Activated CD8-positive, alpha-beta T cell treated with anti-CD3 and anti-CD28 coated beads for 36 hours (primary cell): Measurements from ENCODE around the gene PFN2. TPM values are rescaled to one million over a fixed set of nuclear protein-coding genes. Genes with fewer than 3 reads are reported as not detected.

ENCODE experiments used
- ATAC-seq: fragments of 200-7000 bp; cut with Tn5 transposase; one replicate; pipeline ENCODE4 v1.10.0; 2021; ENCODE audit warnings: mild to moderate bottlenecking, moderate library complexity
- CTCF ChIA-PET: fragments of 350-600 bp; sonication (Branson Sonifier 250); formaldehyde crosslinking; loops from one replicate; lab custom pipeline; 2021; ENCODE audit warnings: antibody characterized with exemption; lab: Charles Lee
- POLR2A ChIA-PET: fragments of 350-600 bp; sonication (Branson Sonifier 250); formaldehyde crosslinking; loops from one replicate; lab custom pipeline; 2021; ENCODE audit warnings: antibody characterized with exemption; lab: Charles Lee
- DNase-seq: peaks from one replicate; pipeline ENCODE4 v3.0.0-alpha.2; 2020
- H3K27ac Mint-ChIP-seq: one replicate; pipeline ENCODE4 v1.8.0; 2021; ENCODE audit warnings: mild to moderate bottlenecking, mixed read lengths
- H3K27me3 Mint-ChIP-seq: one replicate; pipeline ENCODE4 v1.8.0; 2021; ENCODE audit warnings: mixed read lengths
- H3K36me3 Mint-ChIP-seq: one replicate; pipeline ENCODE4 v1.8.0; 2021; ENCODE audit warnings: low read depth, mixed read lengths
- H3K4me1 Mint-ChIP-seq: one replicate; pipeline ENCODE4 v1.8.0; 2021; ENCODE audit warnings: low read depth, mixed read lengths
- H3K4me3 Mint-ChIP-seq: one replicate; pipeline ENCODE4 v1.8.0; 2021; ENCODE audit warnings: mild to moderate bottlenecking, moderate library complexity, mixed read lengths
- H3K9me3 Mint-ChIP-seq: one replicate; pipeline ENCODE4 v1.8.0; 2021; ENCODE audit warnings: mixed read lengths
- CTCF ChIP-seq: fragments of 200-600 bp; IDR thresholded peaks from one replicate; pipeline ENCODE4 v1.8.0; 2022; ENCODE audit warnings: antibody characterized with exemption, mild to moderate bottlenecking
- intact Hi-C: fragments of 100-400 bp; cut with micrococcal nuclease; formaldehyde crosslinking; loops from one replicate; pipeline ENCODE4 v1.10.0; 2022
- total RNA-seq, 2 experiments: library from RNA; stranded (reverse); gene quantifications; one replicate each; pipeline ENCODE4 v1.2.3, GENCODE V29; 2021

The PFN2 gene
- total RNA-seq, 2 experiments from 2014 or later: 4.2 to 4.7 TPM

- no peaks in the 10 kb centered on the region for H3K9me3 Mint-ChIP-seq
- no peak overlapping the region for H3K4me3 Mint-ChIP-seq
- POLR2A ChIA-PET: no interaction called here
- H3K4me1 Mint-ChIP-seq: peaks cover 11% of the 10 kb centered on the region
- no peaks in the 10 kb centered on the region for H3K36me3 Mint-ChIP-seq
- no peak overlapping the region for H3K27ac Mint-ChIP-seq
- no peaks in the 10 kb centered on the region for H3K27me3 Mint-ChIP-seq
- ATAC-seq (no peak), DNase-seq (no peak)
- CTCF ChIA-PET: interaction anchor here (1.5 to 1.8 kb wide), 2 partner anchors 24 to 225 kb away, joined by 5 read pairs; no protein-coding TSS in a partner anchor
- intact Hi-C loops: no loop called here
- TF ChIP-seq CTCF: no peak
Observed at GRCh38 chr3:149959443-149959842, 11.3 kb downstream of the PFN2 start.

GRCh38 chr3:149958171-149958796, 12.4 kb downstream of the PFN2 start:
- no peak for ATAC-seq
- ChIA-PET CTCF (interaction anchor here (0.8 to 2.5 kb wide), 6 partner anchors 9 to 226 kb away, joined by 3 to 11 read pairs (median 5); no protein-coding TSS in a partner anchor), POLR2A (no interaction called here)
- DNase-seq: no peak
- Mint-ChIP-seq H3K4me3 (no peak overlapping the region), H3K27ac (no peak overlapping the region), H3K36me3 (no peaks in the 10 kb centered on the region), H3K9me3 (no peaks in the 10 kb centered on the region), H3K4me1 (peaks cover 19% of the 10 kb centered on the region), H3K27me3 (no peaks in the 10 kb centered on the region)
- intact Hi-C loops: no loop called here
- no peak for TF ChIP-seq CTCF

GRCh38 chr3:149957361-149958125, 13.2 kb downstream of the PFN2 start:
- TF ChIP-seq CTCF: no peak
- Mint-ChIP-seq H3K27ac (no peak overlapping the region), H3K4me3 (no peak overlapping the region), H3K4me1 (peaks cover 21% of the 10 kb centered on the region), H3K36me3 (no peaks in the 10 kb centered on the region), H3K27me3 (no peaks in the 10 kb centered on the region), H3K9me3 (no peaks in the 10 kb centered on the region)
- ATAC-seq: no peak
- CTCF ChIA-PET: interaction anchor here (0.8 to 2.5 kb wide), 5 partner anchors 9 to 227 kb away, joined by 3 to 11 read pairs (median 5); no protein-coding TSS in a partner anchor
- no peak for DNase-seq
- intact Hi-C loops: no loop called here
- POLR2A ChIA-PET: no interaction called here

- POLR2A ChIA-PET: no interaction called here
- Mint-ChIP-seq H3K36me3 (no peaks in the 10 kb centered on the region), H3K4me3 (no peak overlapping the region), H3K9me3 (no peaks in the 10 kb centered on the region), H3K27ac (no peak overlapping the region), H3K4me1 (peaks cover 21% of the 10 kb centered on the region), H3K27me3 (no peaks in the 10 kb centered on the region)
- no peak for TF ChIP-seq CTCF
- CTCF ChIA-PET: interaction anchor here (0.8 to 3.1 kb wide), 6 partner anchors 10 to 265 kb away, joined by 3 to 11 read pairs (median 4); no protein-coding TSS in a partner anchor
- no peak for ATAC-seq
- intact Hi-C loops: no loop called here
- DNase-seq: no peak
Observed at GRCh38 chr3:149955449-149955848, 15.2 kb downstream of the PFN2 start.

GRCh38 chr3:149954812-149955211, 15.9 kb downstream of the PFN2 start:
- intact Hi-C loops: no loop called here
- Mint-ChIP-seq H3K27ac (no peak overlapping the region), H3K36me3 (no peaks in the 10 kb centered on the region), H3K4me1 (peaks cover 22% of the 10 kb centered on the region), H3K9me3 (no peaks in the 10 kb centered on the region), H3K27me3 (no peaks in the 10 kb centered on the region), H3K4me3 (no peak overlapping the region)
- POLR2A ChIA-PET: no interaction called here
- CTCF ChIA-PET: interaction anchor here (1.4 to 3.1 kb wide), 3 partner anchors 13 to 229 kb away, joined by 4 to 11 read pairs (median 9); no protein-coding TSS in a partner anchor
- TF ChIP-seq CTCF: no peak
- ATAC-seq (no peak), DNase-seq (no peak)
